Breast epithelium (tissue), 4 donors: Measurements from ENCODE around the gene MSX1. TPM values are rescaled to one million over a fixed set of nuclear protein-coding genes. Genes with fewer than 3 reads are reported as not detected.

Source experiments
- DNase-seq, 2 donors: peaks; one replicate each; pipeline ENCODE4 v3.0.0-alpha.2; 2019; ENCODE audit warnings: low spot score in 2 of 2
- H3K27ac ChIP-seq, 2 donors: fragments of 200-600 bp; sonication (generic) in 1 of 2; one replicate each; pipeline ENCODE4 v1.5.1; 2016 to 2019; ENCODE audit warnings: mild to moderate bottlenecking in 1 of 2
- H3K27me3 ChIP-seq, 2 donors: fragments of 200-600 bp; sonication (generic) in 1 of 2; one replicate each; pipeline versions ENCODE4 v1.5.1 to v1.6.0; 2017 to 2019; ENCODE audit warnings: control low read depth in 1 of 2, mild to moderate bottlenecking in 1 of 2
- H3K36me3 ChIP-seq: fragments of 200-600 bp; one replicate; pipeline ENCODE4 v1.5.1; 2019
- H3K4me1 ChIP-seq, 2 donors: fragments of 200-600 bp; sonication (generic); one replicate each; pipeline ENCODE4 v1.5.1; 2016 to 2019; ENCODE audit warnings: control low read depth in 1 of 2
- H3K4me3 ChIP-seq, 3 donors: fragments of 200-600 bp; sonication (generic); 1 replicate in 2 of 3; 2 replicates in 1 of 3; pipeline ENCODE4 v1.5.1; 2016 to 2019; ENCODE audit warnings: mild to moderate bottlenecking in 3 of 3, moderate library complexity in 2 of 3
- H3K9me3 ChIP-seq, 2 donors: fragments of 200-600 bp; sonication (generic) in 1 of 2; one replicate each; pipeline ENCODE4 v1.5.1; 2016 to 2019; ENCODE audit warnings: control low read depth in 1 of 2
- POLR2A ChIP-seq: fragments of 450-650 bp; IDR thresholded peaks from one replicate; pipeline ENCODE4 v1.6.1; 2016; ENCODE audit warnings: antibody characterized with exemption, mild to moderate bottlenecking, moderate library complexity
- POLR2AphosphoS5 ChIP-seq, 3 donors: sonication (generic); formaldehyde crosslinking; IDR thresholded peaks; one replicate each; pipeline ENCODE4 v1.6.1; 2017; ENCODE audit warnings: antibody characterized with exemption in 3 of 3
- intact Hi-C: fragments of 100-400 bp; cut with DNase I; formaldehyde crosslinking; loops from one replicate; pipeline ENCODE4 v1.15.1; 2023; ENCODE audit warnings: low total_unique reads
- total RNA-seq, 3 donors: library from RNA; depleted of rRNA; stranded (reverse); fragments of >200 nt; gene quantifications; one replicate each; pipeline ENCODE4 v1.1.0, GENCODE V29; 2016

The MSX1 gene
- total RNA-seq, 3 donors from 2014 or later, result 5.4 to 17.9 (median 8.5) TPM

DNA sequence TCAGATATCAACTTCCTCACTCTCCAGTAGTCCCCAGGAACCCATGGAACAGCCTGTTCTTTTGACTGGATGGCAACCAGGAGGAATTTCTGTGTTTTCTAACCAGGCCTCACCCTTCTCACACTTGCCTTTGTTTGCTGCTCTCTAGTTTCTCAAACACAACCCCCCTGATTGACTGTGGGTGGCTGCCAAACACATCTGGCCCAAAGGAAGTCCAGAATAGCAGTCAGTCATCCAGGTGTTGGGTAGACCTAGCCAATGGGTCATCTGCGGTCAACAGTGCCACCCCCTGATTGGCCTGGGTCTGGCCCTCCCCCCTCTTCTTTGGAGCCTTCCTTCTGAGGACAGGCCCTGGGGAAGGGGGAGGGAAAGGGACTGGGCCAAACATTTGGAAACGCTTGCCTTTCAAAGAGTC is 53.7 kb downstream of the MSX1 start:
- Histone ChIP-seq H3K27me3 (no peaks in the 10 kb centered on the region), H3K27ac (no peak overlapping the region), H3K4me1 (no peaks in the 10 kb centered on the region), H3K4me3 (no peak overlapping the region), H3K36me3 (no peaks in the 10 kb centered on the region), H3K9me3 (peaks cover 0 to 5% of the 10 kb centered on the region in 2 donors)
- TF ChIP-seq POLR2AphosphoS5 (IDR thresholded peaks at IDR 0.05), result peak in 1 of 3 donors; percentile 35
- no peak for TF ChIP-seq POLR2A
- no peak for DNase-seq
- intact Hi-C loops, result loop anchor here (5.0 kb wide), 1 partner anchor 449 kb away; no protein-coding TSS in a partner anchor

Other genes starting within 250 kb of the MSX1 start
- 1 to 10 TPM in 1 of 3 donors, under 1 TPM in 2; 0.44 to 1.9 (median 0.66) TPM for gene CYTL1, start 159.8 kb downstream of the MSX1 start, total RNA-seq
- 1 to 10 TPM; 2.2 to 5.0 (median 4.6) TPM for gene STK32B, start 191.8 kb downstream of the MSX1 start, total RNA-seq